Lower leg skin (tissue), 4 donors: ENCODE results near the gene NEUROD6. TPM values are rescaled to one million over a fixed set of nuclear protein-coding genes. Genes with fewer than 3 reads are reported as not detected.

Experiments
- DNase-seq, 2 donors: peaks; one replicate each; pipeline ENCODE4 v3.0.0-alpha.2; 2019; ENCODE audit warnings: low spot score in 2 of 2
- H3K4me3 ChIP-seq: fragments of 200-600 bp; sonication (generic); 2 replicates; pipeline ENCODE4 v1.5.1; 2017; ENCODE audit warnings: mild to moderate bottlenecking, low read depth; ENCODE audit not compliant: poor library complexity, severe bottlenecking
- CTCF ChIP-seq, 3 donors: fragments of 450-650 bp; IDR thresholded peaks; one replicate each; pipeline ENCODE4 v1.5.1; 2016; ENCODE audit warnings: antibody characterized with exemption in 3 of 3, mild to moderate bottlenecking in 3 of 3, moderate library complexity in 2 of 3
- POLR2A ChIP-seq, 2 donors: fragments of 450-650 bp; IDR thresholded peaks; one replicate each; pipeline ENCODE4 v1.6.1; 2016 to 2017; ENCODE audit warnings: antibody characterized with exemption in 2 of 2, mild to moderate bottlenecking in 1 of 2, moderate library complexity in 1 of 2
- WGBS, 2 donors: methylation state at CpG; one replicate each; pipeline ENCODE4 v1.1.5; 2018; 5-methylcytosine and 5-hydroxymethylcytosine counted together
- intact Hi-C: fragments of 100-400 bp; cut with DNase I; formaldehyde crosslinking; loops from one replicate; pipeline ENCODE4 v1.15.0; 2023; ENCODE audit warnings: low total_unique reads
- total RNA-seq, 4 donors: library from RNA; depleted of rRNA; stranded (reverse); fragments of >200 nt; gene quantifications; one replicate each; pipeline ENCODE4 v1.1.0, GENCODE V29; 2016

NEUROD6 gene
- total RNA-seq, 4 donors from 2014 or later = not detected

GRCh38 chr7:31358467-31358866, 17.9 kb upstream of the NEUROD6 start:
- DNase-seq = no peak
- 47 to 52% methylated on average over 3 of the region's 3 CpGs for WGBS, 2 donors
- H3K4me3 ChIP-seq = no peak overlapping the region
- intact Hi-C loops = no loop called here
- TF ChIP-seq POLR2A (IDR thresholded peaks at IDR 0.05) = no peak
- no peak for TF ChIP-seq CTCF (IDR thresholded peaks at IDR 0.05)

- DNase-seq = no peak
- TF ChIP-seq CTCF (IDR thresholded peaks at IDR 0.05) (no peak), POLR2A (IDR thresholded peaks at IDR 0.05) (no peak)
- WGBS, 2 donors = 75 to 88% methylated on average over 5 of the region's 5 CpGs
- intact Hi-C loops = no loop called here
- H3K4me3 ChIP-seq = no peak overlapping the region
These were observed 4.9 kb upstream of the NEUROD6 start for GRCh38 chr7:31345421-31345820.

- WGBS, 2 donors = 57 to 60% methylated on average over 3 of the region's 3 CpGs
- TF ChIP-seq POLR2A (IDR thresholded peaks at IDR 0.05) (no peak), CTCF (IDR thresholded peaks at IDR 0.05) (no peak)
- no peak for DNase-seq
- intact Hi-C loops = no loop called here
- no peak overlapping the region for H3K4me3 ChIP-seq
These were observed 3.2 kb upstream of the NEUROD6 start for GRCh38 chr7:31343516-31344305.

GRCh38 chr7:31341141-31341540, 615 bp upstream of the NEUROD6 start:
- DNase-seq = no peak
- 48 to 51% methylated on average over 5 of the region's 5 CpGs for WGBS, 2 donors
- H3K4me3 ChIP-seq = no peak overlapping the region
- TF ChIP-seq CTCF (IDR thresholded peaks at IDR 0.05) (no peak), POLR2A (IDR thresholded peaks at IDR 0.05) (no peak)
- intact Hi-C loops = no loop called here

- TF ChIP-seq CTCF (IDR thresholded peaks at IDR 0.05) (no peak), POLR2A (IDR thresholded peaks at IDR 0.05) (no peak)
- H3K4me3 ChIP-seq = no peak overlapping the region
- WGBS, 2 donors = 49 to 53% methylated on average over 5 of the region's 5 CpGs
These were observed 475 bp downstream of the NEUROD6 start for GRCh38 chr7:31340051-31340450.

GRCh38 chr7:31338706-31339105, 1.8 kb downstream of the NEUROD6 start:
- intact Hi-C loops = no loop called here
- no peak overlapping the region for H3K4me3 ChIP-seq
- WGBS, 2 donors = 66 to 74% methylated on average over 14 of the region's 14 CpGs
- no peak for TF ChIP-seq CTCF (IDR thresholded peaks at IDR 0.05)
- no peak for TF ChIP-seq POLR2A (IDR thresholded peaks at IDR 0.05)
- no peak for DNase-seq

More at GRCh38 chr7:31340051-31340450, 475 bp downstream of the NEUROD6 start:
- intact Hi-C loops = no loop called here
- DNase-seq = no peak
